AG20443 (cell line): ENCODE results near the gene CCDC158.
"Not testable (repeated sequence)": the region's sequence is repeated elsewhere in the genome, so short reads cannot be mapped to it uniquely, and the experiment has no call there.

Experiments used
- DNase-seq: peaks from one replicate; pipeline ENCODE4 v3.0.0; 2012; ENCODE audit warnings: low spot score, mixed read lengths

CCDC158 gene

DNA sequence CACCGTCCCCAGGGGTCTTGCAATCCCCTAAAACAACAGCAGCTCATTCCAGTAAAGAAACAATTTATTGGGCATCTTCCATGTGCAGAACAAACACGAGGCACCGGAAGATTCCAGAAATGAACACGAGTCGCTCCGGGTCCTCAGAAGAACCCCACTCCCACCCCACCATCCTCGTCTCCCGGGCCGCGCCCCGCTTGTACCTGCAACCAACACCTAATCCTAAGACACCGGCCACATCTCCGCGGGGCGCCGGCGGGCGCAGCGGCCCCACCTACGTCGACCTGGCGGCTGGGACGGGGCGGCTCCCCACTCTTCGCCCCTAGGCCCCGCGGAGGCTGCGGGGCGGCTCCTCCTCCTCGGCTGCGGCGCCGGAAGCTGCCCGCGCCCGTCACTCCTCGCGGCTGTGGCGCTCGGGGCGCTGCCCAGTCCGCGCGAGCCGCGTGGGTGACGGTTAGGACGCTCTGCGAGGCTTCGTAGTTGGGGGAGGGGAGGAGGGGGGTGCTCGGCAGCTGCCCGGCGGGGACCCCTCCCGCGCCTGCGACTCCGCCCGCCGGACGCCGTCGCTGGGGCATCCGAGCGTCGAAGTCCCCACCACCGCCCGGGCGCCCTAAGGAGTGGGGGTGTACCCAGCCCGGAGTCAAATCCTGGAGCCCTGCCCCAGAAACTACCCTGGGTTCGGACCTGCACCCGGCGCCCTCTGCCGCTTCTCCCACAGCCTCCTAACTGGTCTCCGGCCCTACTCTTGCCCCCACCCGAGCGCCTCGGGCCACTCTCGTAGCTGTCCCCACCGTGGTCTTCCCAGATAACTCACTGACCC is at the start of gene CCDC158:
CCDC158 (minus strand) TSS at position 380 of the 820 bp plus-strand sequence. CDS start 17,934 bp downstream, outside the sequence.
- peak; percentile 75 for DNase-seq

GRCh38 chr4:76470532-76470931 is 49.6 kb upstream of the CCDC158 start:
- no peak for DNase-seq

DNA sequence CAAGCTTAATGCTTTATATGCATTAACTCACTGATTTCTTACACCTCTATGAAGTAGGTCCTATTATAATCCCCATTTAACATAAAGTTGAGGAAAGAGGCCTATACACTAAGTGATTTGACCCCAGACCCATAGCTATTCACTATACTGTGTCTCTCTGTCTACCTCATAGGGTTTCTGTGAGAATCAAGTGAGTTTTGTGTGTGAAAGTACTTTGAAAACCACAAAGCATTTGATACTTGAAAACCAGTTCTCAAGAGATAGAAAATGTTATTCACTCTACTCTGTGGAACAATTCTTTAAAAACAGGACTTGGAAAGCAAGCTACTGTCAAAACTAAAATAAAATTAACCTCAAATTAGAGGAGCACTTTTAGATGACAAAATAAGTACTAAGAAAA is 49.1 kb upstream of the CCDC158 start:
- DNase-seq = no peak

DNA sequence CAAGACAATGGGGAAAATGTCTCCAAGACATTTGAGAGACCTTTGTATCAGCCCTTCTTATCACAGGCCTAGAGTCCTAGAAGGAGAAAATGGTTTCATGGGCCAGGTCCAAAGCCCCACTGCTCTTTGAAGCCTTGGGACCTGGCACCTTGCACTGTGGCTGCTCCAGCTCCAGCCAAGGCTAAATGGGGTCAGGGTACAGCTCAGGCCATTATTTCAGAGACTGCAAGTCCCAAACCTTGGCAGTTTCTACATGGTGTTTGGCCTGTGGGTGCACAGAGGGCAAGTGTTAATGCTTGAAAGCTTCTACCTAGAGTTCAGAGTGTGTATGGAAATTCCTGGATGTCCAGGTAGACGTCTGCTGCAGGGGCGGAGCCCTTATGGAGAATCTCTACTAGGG is 42.6 kb upstream of the CCDC158 start:
- no peak for DNase-seq

DNA sequence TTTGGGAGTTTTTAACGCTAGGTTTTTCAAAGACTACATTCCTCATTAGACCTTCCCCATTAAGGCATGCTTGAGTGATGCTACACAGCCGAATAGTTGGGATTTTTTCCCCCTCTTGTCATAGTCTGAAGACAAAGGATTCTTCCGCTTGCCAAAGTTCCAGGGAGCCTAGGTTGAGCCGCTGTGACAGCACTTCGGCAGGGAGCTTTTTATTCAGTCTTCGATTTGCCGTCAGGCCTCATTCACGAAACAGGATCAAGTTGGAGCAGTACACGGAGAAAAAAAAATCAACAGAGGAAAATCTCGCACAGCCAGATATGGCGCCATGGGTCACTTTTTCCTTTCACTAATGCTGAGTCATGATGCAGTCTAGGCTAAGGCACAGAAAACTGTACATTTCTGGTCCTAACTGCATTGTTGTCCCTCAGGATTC is 38.4 kb upstream of the CCDC158 start:
- peak; percentile 52 for DNase-seq

DNA sequence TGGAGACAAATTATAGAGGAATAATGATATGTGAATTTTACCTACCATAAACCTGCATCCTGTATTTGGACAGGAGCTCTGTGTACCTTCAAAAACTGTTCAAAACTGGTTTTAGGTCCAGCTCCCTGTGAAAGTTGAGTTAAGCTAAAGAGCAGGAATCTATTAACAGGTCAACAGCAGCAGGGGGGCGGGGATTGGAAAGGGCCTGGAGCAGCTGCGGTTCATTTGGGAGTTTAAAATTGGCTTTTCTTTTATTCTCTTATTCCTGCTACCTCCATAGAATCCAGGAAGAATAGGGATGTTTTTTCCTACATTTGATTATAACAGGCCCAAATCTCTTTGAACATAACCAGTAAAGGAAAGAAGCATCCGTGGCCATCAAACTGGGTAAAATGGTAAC is 37.9 kb upstream of the CCDC158 start:
- DNase-seq = peak; percentile 31

GRCh38 chr4:76458297-76458696 is 37.4 kb upstream of the CCDC158 start:
- DNase-seq = no peak

- DNase-seq = no peak
These were observed 36.9 kb upstream of the CCDC158 start for GRCh38 chr4:76457885-76458284.

GRCh38 chr4:76454073-76454472 is 33.1 kb upstream of the CCDC158 start:
- not testable (repeated sequence) for DNase-seq

DNA sequence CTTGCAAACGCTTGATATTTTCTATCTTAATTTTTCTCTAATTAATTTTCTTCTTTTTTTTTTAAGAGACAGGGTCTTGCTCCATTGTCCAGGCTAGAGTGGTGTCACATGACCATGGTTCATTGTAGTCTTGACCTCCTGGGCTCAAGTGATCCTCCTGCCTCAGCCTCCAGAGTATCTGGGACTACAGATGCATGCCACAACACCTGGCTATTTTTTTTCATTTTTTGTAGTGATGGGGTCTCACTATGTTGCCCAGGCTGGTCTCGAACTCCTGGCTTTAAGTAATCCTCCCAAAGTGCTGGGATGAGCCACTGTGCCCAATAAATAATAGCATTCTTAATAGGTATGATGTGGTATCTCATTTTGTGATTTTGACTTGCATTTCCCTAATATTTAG is 32.3 kb upstream of the CCDC158 start:
- DNase-seq = no peak

GRCh38 chr4:76449833-76450232 is 28.9 kb upstream of the CCDC158 start:
- DNase-seq = no peak

DNA sequence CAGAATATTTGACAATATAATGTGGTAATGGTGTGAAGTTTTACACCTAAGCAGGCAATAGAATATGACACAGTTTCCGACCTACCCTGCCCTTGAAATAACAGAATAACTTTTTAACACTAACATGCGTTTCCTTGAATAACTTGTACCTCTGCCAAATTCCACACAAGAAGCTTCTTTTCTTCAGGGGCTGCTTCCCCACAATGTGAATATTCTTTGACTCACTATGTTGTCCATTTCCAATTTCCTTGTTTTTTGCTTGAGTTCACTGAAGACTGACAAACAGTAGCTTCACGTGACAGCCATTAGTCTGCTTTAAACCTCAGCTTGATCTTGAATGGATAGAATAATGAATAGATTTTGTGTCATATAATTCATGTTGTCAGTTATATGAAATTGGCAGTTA is 28.4 kb upstream of the CCDC158 start:
- DNase-seq = no peak

- no peak for DNase-seq
These were observed 27.3 kb upstream of the CCDC158 start for GRCh38 chr4:76448211-76448610.

DNA sequence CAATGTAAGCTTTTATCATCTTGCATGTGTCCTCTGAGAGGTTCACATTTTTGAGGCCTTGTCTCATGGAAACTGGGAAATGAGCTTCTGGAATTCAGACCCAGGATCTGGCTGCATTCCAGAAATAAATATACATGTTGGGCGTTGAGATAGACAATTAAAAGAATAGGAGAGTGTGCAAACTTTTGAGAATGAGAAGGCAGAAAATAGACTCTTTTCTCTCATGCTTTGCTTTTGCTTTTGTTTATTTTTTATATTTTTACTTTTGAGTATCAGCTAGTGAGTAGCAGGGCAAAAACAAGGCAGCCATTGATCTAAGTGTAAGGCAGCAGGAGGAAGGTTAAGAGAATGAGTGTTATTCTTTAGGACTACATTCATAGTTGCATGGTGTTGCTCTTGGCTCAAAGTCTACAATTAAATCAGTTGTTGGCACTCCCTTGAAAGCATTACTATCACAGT is 26.5 kb upstream of the CCDC158 start:
- no peak for DNase-seq

GRCh38 chr4:76445911-76446310 is 25.0 kb upstream of the CCDC158 start:
- no peak for DNase-seq

GRCh38 chr4:76443376-76443775 is 22.4 kb upstream of the CCDC158 start:
- DNase-seq = no peak

- DNase-seq = no peak
These were observed 21.9 kb upstream of the CCDC158 start for GRCh38 chr4:76442807-76443206.

DNA sequence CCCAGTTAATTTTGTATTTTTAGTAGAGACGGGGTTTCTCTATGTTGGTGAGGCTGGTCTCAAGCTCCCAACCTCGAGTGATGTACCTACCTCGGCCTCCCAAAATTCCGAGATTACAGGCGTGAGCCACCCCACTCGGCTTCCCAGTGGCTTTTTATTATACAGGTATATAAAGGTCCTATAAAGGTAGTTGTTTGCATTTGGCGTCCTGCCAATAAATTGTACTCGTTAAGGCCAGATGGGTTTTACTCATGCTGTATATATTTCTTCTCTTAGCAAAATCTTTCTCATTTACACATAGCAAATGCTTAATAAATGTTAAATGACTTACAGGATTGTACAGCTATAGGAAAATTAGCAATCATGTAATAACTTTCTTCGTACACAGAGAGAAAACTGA is 20.9 kb upstream of the CCDC158 start:
- no peak for DNase-seq

DNA sequence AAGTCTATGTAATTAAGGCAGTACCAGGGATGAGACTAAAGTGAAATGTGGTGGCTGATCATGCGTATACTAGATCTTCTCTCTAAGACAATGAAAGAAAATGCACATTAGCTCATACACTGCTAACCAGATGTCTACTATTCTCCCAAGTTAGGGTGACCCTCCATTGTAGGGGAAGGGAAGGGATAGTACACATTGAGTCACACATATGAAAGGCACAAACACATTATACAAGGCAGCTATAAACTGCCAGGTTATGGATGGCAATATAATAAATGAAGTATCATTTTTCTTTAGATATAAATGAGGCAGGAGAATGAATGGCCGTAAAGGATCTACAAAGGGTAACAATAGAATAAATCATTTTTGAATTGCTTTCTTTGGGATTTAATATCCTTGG is 18.6 kb upstream of the CCDC158 start:
- no peak for DNase-seq

GRCh38 chr4:76435528-76436319 is 14.8 kb upstream of the CCDC158 start:
- no peak for DNase-seq

- peak; percentile 34 for DNase-seq
These were observed 14.1 kb upstream of the CCDC158 start, which contains the start of gene SHROOM3 for GRCh38 chr4:76434901-76435527. Gene SHROOM3 (plus strand): TSS chr4:76435229. CDS start chr4:76436053, 824 bp downstream.
